Hematopoietic multipotent progenitor cell treated with erythropoietin and hydrocortisone succinate and interleukin-3 and kit ligand, for 15 days (in vitro differentiated cells): Measurements from ENCODE around the gene UNC5C.

Experiments
- DNase-seq: peaks from one replicate; pipeline ENCODE4 v3.0.0-alpha.2; 2015; ENCODE audit warnings: low spot score

Gene UNC5C

GRCh38 chr4:95124906-95125504 lies 423.8 kb downstream of the UNC5C start:
- no peak for DNase-seq

- DNase-seq, result no peak
Measured at GRCh38 chr4:95122001-95122400, 426.8 kb downstream of the UNC5C start.

- DNase-seq, result no peak
Measured at GRCh38 chr4:95120456-95120855, 428.3 kb downstream of the UNC5C start.

GRCh38 chr4:95118497-95118896 lies 430.3 kb downstream of the UNC5C start:
- no peak for DNase-seq

- no peak for DNase-seq
Measured at GRCh38 chr4:95114521-95114920, 434.3 kb downstream of the UNC5C start.
